GM18502 (cell line): Measurements from ENCODE around the gene EIF4E1B.

Experiments
- ATAC-seq: cut with Tn5 transposase; IDR thresholded peaks from one replicate; pipeline ENCODE4 v1.9.1; 2021; ENCODE audit warnings: mild to moderate bottlenecking; ENCODE audit not compliant: unreplicated experiment, poor library complexity

EIF4E1B gene

GRCh38 chr5:176625966-176626875, 4.3 kb upstream of the EIF4E1B start:
- no peak for ATAC-seq

- ATAC-seq, result no peak
Measured at GRCh38 chr5:176626876-176627236, 3.6 kb upstream of the EIF4E1B start.

- no peak for ATAC-seq
Measured at GRCh38 chr5:176627582-176627981, 2.9 kb upstream of the EIF4E1B start.

GRCh38 chr5:176628406-176629228, 1.9 kb upstream of the EIF4E1B start:
- no peak for ATAC-seq

- no peak for ATAC-seq
Measured at GRCh38 chr5:176629317-176629852, 1.1 kb upstream of the EIF4E1B start.

- no peak for ATAC-seq
Measured at GRCh38 chr5:176630681-176631222, 277 bp downstream of the EIF4E1B start.

DNA sequence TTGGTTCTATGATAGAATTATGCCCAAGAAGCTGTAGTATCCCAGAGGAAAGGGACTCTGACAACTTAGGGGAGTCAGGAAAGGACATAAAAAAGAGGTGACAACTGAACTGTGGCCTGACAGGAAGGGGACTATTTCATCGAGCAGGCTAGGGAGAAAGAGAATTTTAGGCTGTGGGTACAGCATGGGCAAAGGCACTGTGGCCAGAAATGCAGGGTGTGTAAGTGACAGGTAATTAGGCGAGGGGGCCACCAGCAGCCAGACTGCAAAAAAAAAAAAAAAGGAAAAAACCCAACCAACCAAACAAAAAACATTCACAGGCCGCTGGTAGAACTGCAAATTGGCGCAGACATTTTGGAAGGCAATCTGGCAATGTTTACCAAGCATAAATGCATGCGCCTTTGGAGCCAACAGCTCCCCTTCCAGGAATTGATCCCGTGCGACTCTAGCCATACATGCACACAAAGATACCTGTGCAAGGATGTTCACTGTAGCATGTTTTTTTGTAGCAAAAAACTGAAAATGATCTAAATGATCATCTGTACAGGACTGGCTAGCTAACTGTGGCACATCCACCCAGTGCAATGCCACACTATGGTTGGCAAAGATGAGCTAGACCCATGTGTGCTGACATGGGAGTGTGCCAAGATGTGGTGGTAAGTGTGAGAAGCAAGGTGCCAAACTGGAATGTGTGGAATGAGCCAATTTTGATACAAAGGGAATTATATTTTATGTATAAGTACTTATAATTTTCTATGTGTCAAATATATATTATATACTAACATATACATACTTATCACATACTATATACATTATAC, 1.1 kb downstream of the EIF4E1B start:
- ATAC-seq, result no peak

DNA sequence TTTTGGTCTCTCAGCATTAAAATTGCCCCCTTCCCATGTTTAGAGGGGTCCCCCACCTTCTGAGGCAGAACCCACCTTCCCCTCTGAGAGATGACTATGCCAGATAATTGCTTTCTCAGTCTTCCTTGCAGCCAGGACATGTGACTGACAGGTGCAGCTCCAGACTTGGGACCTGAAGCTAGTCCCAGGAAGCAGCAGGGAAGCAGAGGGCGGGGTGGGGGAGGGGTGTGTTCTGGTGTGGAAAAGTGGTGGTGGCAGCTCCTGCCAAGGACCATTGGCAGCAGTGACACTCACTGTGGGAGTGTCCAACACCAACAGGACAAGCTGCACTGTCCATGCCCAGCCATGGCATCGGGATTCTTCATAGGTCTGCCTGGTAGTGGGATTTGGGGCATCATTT, 2.3 kb downstream of the EIF4E1B start:
- no peak for ATAC-seq

DNA sequence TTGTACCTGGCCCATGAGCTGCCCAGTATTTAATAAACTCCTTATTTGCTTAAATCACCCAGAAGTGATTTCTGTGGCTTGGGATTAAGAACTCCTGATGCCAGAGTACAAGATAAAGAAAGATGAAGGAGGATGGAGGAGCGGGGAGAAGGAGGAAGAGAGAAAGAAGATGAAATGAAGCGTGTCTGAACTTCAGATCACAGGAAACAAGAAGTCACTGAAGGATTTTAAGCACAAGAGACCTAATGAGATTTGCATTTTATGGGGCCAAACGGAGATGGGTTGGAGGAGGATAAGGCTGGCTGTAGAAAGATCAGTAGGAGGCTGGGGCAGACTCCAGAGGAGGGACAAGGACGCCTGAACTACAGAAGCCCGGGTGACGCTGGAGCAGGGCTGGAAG, 3.1 kb downstream of the EIF4E1B start:
- ATAC-seq, result no peak

- no peak for ATAC-seq
Measured at GRCh38 chr5:176636426-176636825, 6.0 kb downstream of the EIF4E1B start.

- ATAC-seq, result no peak
Measured at GRCh38 chr5:176637556-176637955, 7.1 kb downstream of the EIF4E1B start.

- no peak for ATAC-seq
Measured at GRCh38 chr5:176638437-176638836, 8.0 kb downstream of the EIF4E1B start.

- no peak for ATAC-seq
Measured at GRCh38 chr5:176639208-176639607, 8.7 kb downstream of the EIF4E1B start.

- ATAC-seq, result no peak
Measured at GRCh38 chr5:176639981-176640380, 9.5 kb downstream of the EIF4E1B start.

DNA sequence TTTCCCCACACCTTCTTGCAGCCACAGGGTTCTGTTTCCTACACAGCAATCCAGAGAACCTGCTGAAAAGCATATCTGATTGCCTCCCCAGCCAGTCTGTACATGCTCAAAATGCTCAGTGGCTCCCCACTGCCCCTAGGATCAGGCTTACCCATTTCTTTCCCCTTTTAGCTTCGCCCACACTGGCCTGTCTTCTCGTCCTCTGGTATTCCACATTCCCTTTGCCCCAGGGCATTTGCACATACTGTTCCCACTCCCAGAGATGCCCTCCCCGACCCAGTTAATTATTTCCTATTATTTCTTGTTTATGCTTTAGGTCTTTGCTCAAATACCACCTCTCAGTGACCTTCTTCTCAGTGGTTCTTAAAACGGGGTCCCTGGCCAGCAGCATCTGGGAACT, 10.1 kb downstream of the EIF4E1B start:
- no peak for ATAC-seq

GRCh38 chr5:176642675-176643490, 12.4 kb downstream of the EIF4E1B start:
- no peak for ATAC-seq

GRCh38 chr5:176643491-176644219, 13.2 kb downstream of the EIF4E1B start:
- no peak for ATAC-seq

DNA sequence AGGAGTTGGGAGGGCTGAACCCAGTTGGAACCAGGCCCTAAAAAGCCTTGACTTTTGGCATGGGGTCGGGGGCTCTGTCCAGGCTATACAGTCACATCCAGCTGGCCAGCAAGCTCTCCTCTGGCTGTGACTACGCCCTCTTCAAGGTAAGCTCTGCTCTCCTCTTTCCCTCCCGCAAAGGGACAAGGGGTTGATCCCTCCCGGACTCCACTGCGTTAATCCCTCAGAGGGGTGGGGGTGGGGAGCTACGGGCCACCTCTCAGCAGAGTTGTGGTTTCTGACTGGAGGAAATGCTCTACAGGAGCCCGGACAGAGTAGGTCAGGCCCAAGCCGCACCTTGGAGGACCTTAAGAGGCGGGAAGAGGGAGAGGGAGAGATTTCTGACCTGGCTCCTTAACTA, 13.8 kb downstream of the EIF4E1B start:
- no peak for ATAC-seq
